DMS 273 treated with DMSO at 0.1 percent for 48 hours (cell line): ENCODE results near the gene PFKFB3.
"Not testable (repeated sequence)": the region's sequence is repeated elsewhere in the genome, so short reads cannot be mapped to it uniquely, and the experiment has no call there.

Source experiments
- DNase-seq: peaks from one replicate; lab custom pipeline; 2025; lab: John Stamatoyannopoulos, UW

The PFKFB3 gene

GRCh38 chr10:6202098-6202683 is 541 bp upstream of the PFKFB3 start:
- DNase-seq: no peak

GRCh38 chr10:6203331-6204062 is 765 bp downstream of the PFKFB3 start:
- DNase-seq: no peak

- no peak for DNase-seq
Measured at GRCh38 chr10:6204063-6204340, 1.3 kb downstream of the PFKFB3 start.

- no peak for DNase-seq
Measured at GRCh38 chr10:6204341-6205191, 1.8 kb downstream of the PFKFB3 start.

- not testable (repeated sequence) for DNase-seq
Measured at GRCh38 chr10:6206486-6206885, 3.8 kb downstream of the PFKFB3 start.

- DNase-seq: no peak
Measured at GRCh38 chr10:6207658-6208057, 4.9 kb downstream of the PFKFB3 start.

GRCh38 chr10:6208799-6209235 is 6.1 kb downstream of the PFKFB3 start:
- DNase-seq: no peak

GRCh38 chr10:6211341-6211670 is 8.6 kb downstream of the PFKFB3 start:
- no peak for DNase-seq

- no peak for DNase-seq
Measured at GRCh38 chr10:6211671-6212635, 9.2 kb downstream of the PFKFB3 start.

- DNase-seq: no peak
Measured at GRCh38 chr10:6212806-6213205, 10.1 kb downstream of the PFKFB3 start.

- no peak for DNase-seq
Measured at GRCh38 chr10:6213257-6213905, 10.6 kb downstream of the PFKFB3 start.

GRCh38 chr10:6213908-6214307 is 11.2 kb downstream of the PFKFB3 start:
- no peak for DNase-seq

GRCh38 chr10:6214612-6215011 is 11.9 kb downstream of the PFKFB3 start:
- no peak for DNase-seq

- DNase-seq: no peak
Measured at GRCh38 chr10:6215241-6215640, 12.5 kb downstream of the PFKFB3 start.

- DNase-seq: no peak
Measured at GRCh38 chr10:6215683-6216484, 13.2 kb downstream of the PFKFB3 start.

GRCh38 chr10:6216916-6217315 is 14.2 kb downstream of the PFKFB3 start:
- DNase-seq: no peak

GRCh38 chr10:6217611-6218010 is 14.9 kb downstream of the PFKFB3 start:
- DNase-seq: no peak

- no peak for DNase-seq
Measured at GRCh38 chr10:6218692-6219493, 16.2 kb downstream of the PFKFB3 start.

- DNase-seq: no peak
Measured at GRCh38 chr10:6219494-6219836, 16.7 kb downstream of the PFKFB3 start.
